Astrocyte (in vitro differentiated cells and primary cell): Measurements from ENCODE around the gene PRKCH. TPM values are rescaled to one million over a fixed set of nuclear protein-coding genes. Genes with fewer than 3 reads are reported as not detected.

Source experiments
- DNase-seq: peaks from one replicate; pipeline ENCODE4 v3.0.0-alpha.2; 2010; ENCODE audit warnings: low read depth
- FAIRE-seq: peaks from 2 replicates; lab custom pipeline; 2011; peaks lifted over from hg19 to GRCh38; lab: Jason Lieb, UNC
- H2AFZ ChIP-seq: 2 replicates; pipeline ENCODE4 v1.6.0; 2012; ENCODE audit warnings: low read depth, low read length, inconsistent platforms
- H3K27ac ChIP-seq: 2 replicates; pipeline ENCODE4 v1.5.1; 2011; ENCODE audit warnings: low read depth, low read length, inconsistent platforms
- H3K27me3 ChIP-seq: 2 replicates; pipeline ENCODE4 v1.6.0; 2011; ENCODE audit warnings: low read length, inconsistent platforms; ENCODE audit not compliant: insufficient read depth
- H3K36me3 ChIP-seq: 2 replicates; pipeline ENCODE4 v1.5.1; 2011; ENCODE audit warnings: low read length, inconsistent platforms; ENCODE audit not compliant: insufficient read depth
- H3K4me1 ChIP-seq: 2 replicates; pipeline ENCODE4 v1.5.1; 2011; ENCODE audit warnings: low read length, inconsistent platforms; ENCODE audit not compliant: insufficient read depth
- H3K4me2 ChIP-seq: 2 replicates; pipeline ENCODE4 v1.6.0; 2012; ENCODE audit warnings: low read length, inconsistent platforms
- H3K4me3 ChIP-seq: 2 replicates; pipeline ENCODE4 v1.5.1; 2011; ENCODE audit warnings: low read depth, mild to moderate bottlenecking, low read length, inconsistent platforms; ENCODE audit not compliant: insufficient read depth
- H3K79me2 ChIP-seq: 2 replicates; pipeline ENCODE4 v1.6.0; 2012; ENCODE audit warnings: mild to moderate bottlenecking, low read length, inconsistent platforms; ENCODE audit not compliant: insufficient read depth
- H3K9ac ChIP-seq: 2 replicates; pipeline ENCODE4 v1.6.0; 2012; ENCODE audit warnings: mild to moderate bottlenecking, low read length, inconsistent platforms
- H3K9me3 ChIP-seq: 2 replicates; pipeline ENCODE4 v1.5.1; 2012; ENCODE audit warnings: low read depth, mild to moderate bottlenecking, low read length, inconsistent platforms; ENCODE audit not compliant: insufficient read depth
- H4K20me1 ChIP-seq: 2 replicates; pipeline ENCODE4 v1.6.0; 2012; ENCODE audit warnings: low read length, inconsistent platforms; ENCODE audit not compliant: insufficient read depth
- H3K27ac Mint-ChIP-seq: one replicate; pipeline ENCODE4 v1.8.0; 2021; ENCODE audit warnings: mild to moderate bottlenecking, mixed read lengths; ENCODE audit not compliant: unreplicated experiment
- H3K27me3 Mint-ChIP-seq: one replicate; pipeline ENCODE4 v1.8.0; 2021; ENCODE audit warnings: low read depth, mixed read lengths; ENCODE audit not compliant: unreplicated experiment
- H3K36me3 Mint-ChIP-seq: one replicate; pipeline ENCODE4 v1.8.0; 2021; ENCODE audit warnings: low read depth, mixed read lengths; ENCODE audit not compliant: unreplicated experiment
- H3K4me1 Mint-ChIP-seq: one replicate; pipeline ENCODE4 v1.8.0; 2021; ENCODE audit warnings: low read depth, mixed read lengths; ENCODE audit not compliant: unreplicated experiment
- H3K4me3 Mint-ChIP-seq: one replicate; pipeline ENCODE4 v1.8.0; 2021; ENCODE audit warnings: mild to moderate bottlenecking, moderate library complexity, mixed read lengths; ENCODE audit not compliant: unreplicated experiment
- H3K9me3 Mint-ChIP-seq: one replicate; pipeline ENCODE4 v1.8.0; 2021; ENCODE audit warnings: mild to moderate bottlenecking, mixed read lengths; ENCODE audit not compliant: unreplicated experiment
- CTCF ChIP-seq: IDR thresholded peaks from 2 replicates; pipeline ENCODE4 v1.5.1; 2011; ENCODE audit warnings: low read depth, mild to moderate bottlenecking, inconsistent platforms, low read length, moderate library complexity; ENCODE audit not compliant: insufficient read depth
- EZH2 ChIP-seq: IDR thresholded peaks from 2 replicates; pipeline ENCODE4 v1.6.1; 2012; ENCODE audit warnings: mild to moderate bottlenecking, low read length, inconsistent platforms; ENCODE audit not compliant: insufficient read depth
- total RNA-seq: library from RNA; stranded (reverse); gene quantifications from 2 replicates; pipeline ENCODE4 v1.2.1, GENCODE V29; 2021

The PRKCH gene
- total RNA-seq, 1 donor from 2014 or later, result 6.0 TPM

DNA sequence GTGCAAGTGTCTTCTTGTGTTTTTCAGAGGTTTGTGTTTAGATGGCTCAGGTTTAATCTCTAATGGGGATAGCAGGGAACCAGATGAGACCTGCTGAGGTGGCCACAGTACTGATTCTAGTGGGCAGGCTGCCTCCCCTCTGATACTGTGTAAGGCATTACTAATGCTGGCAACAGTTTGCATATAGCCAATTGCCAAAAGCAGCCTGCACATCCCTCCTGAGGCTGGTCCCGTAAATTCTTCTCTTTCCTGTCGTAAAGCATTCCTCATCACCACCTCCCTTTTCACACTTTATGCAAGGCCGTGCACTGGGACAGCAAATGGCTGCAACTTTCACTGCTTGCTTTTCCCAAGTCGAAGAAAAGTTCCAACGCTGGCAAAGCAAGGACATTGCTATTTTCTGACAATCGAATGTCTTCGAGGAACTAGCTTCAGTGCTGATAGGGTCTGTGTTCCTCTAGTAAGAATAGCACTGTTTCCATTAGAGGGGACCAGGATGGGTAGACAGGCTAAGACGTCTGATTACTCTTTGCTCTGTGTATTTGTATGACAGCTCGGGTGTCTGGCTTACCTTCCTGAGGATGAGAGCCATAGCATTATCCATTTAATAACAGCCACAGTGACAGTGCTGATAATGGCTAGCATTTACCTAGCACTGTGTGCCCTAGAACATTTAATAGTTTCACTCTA lies 195.7 kb downstream of the PRKCH start:
- no peak for FAIRE-seq
- no peaks in the 10 kb centered on the region for H3K27me3 Mint-ChIP-seq
- H3K4me3 Mint-ChIP-seq, result no peak overlapping the region
- Histone ChIP-seq H3K27ac (no peak overlapping the region), H3K4me3 (no peak overlapping the region), H3K4me1 (peaks cover 10% of the 10 kb centered on the region), H4K20me1 (no peaks in the 10 kb centered on the region), H3K27me3 (peaks cover 3% of the 10 kb centered on the region), H3K36me3 (no peaks in the 10 kb centered on the region), H3K9me3 (no peaks in the 10 kb centered on the region), H3K4me2 (no peak overlapping the region), H3K79me2 (no peaks in the 10 kb centered on the region), H3K9ac (no peak overlapping the region), H2AFZ (no peak overlapping the region)
- peaks cover 13% of the 10 kb centered on the region for H3K4me1 Mint-ChIP-seq
- H3K9me3 Mint-ChIP-seq, result no peaks in the 10 kb centered on the region
- no peak for TF ChIP-seq CTCF
- TF ChIP-seq EZH2, result no peak
- H3K27ac Mint-ChIP-seq, result no peak overlapping the region
- H3K36me3 Mint-ChIP-seq, result no peaks in the 10 kb centered on the region
- peak; percentile 63 for DNase-seq

GRCh38 chr14:61517911-61518384 lies 196.6 kb downstream of the PRKCH start:
- DNase-seq (no peak), FAIRE-seq (no peak)
- H2AFZ ChIP-seq, result no peak overlapping the region
- peaks cover 3% of the 10 kb centered on the region for H3K27me3 ChIP-seq
- Mint-ChIP-seq H3K4me1 (peaks cover 10% of the 10 kb centered on the region), H3K4me3 (no peak overlapping the region), H3K27me3 (no peaks in the 10 kb centered on the region), H3K9me3 (no peaks in the 10 kb centered on the region), H3K27ac (no peak overlapping the region), H3K36me3 (no peaks in the 10 kb centered on the region)
- no peak overlapping the region for H3K27ac ChIP-seq
- TF ChIP-seq EZH2 (no peak), CTCF (no peak)
- no peaks in the 10 kb centered on the region for H3K79me2 ChIP-seq
- H4K20me1 ChIP-seq, result no peaks in the 10 kb centered on the region
- no peak overlapping the region for H3K4me3 ChIP-seq
- no peak overlapping the region for H3K4me2 ChIP-seq
- peaks cover 7% of the 10 kb centered on the region for H3K4me1 ChIP-seq
- H3K9ac ChIP-seq, result no peak overlapping the region
- no peaks in the 10 kb centered on the region for H3K9me3 ChIP-seq
- H3K36me3 ChIP-seq, result no peaks in the 10 kb centered on the region

DNA sequence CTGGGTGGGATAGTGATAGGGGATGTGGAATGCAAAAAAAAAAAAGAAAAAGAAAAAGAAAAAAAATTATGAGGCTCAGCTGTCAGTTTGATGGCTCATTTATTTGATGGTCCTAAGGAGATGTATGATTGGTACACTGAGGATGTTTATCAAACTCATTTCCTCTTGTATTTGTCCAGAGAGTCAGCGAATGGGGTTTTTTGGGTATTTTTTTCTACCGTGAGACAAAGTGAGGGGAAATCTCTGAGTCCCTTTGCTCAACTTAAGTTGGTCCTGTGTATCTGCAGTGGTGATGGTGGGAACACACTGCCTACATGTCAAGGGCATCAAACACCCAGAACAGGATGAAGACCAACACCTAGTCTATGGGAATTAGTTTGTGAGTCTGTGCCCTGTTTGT lies 197.0 kb downstream of the PRKCH start:
- H3K27ac Mint-ChIP-seq, result no peak overlapping the region
- Histone ChIP-seq H3K4me3 (no peak overlapping the region), H3K79me2 (no peaks in the 10 kb centered on the region), H3K27me3 (peaks cover 3% of the 10 kb centered on the region), H2AFZ (no peak overlapping the region), H4K20me1 (no peaks in the 10 kb centered on the region), H3K9me3 (no peaks in the 10 kb centered on the region), H3K36me3 (no peaks in the 10 kb centered on the region), H3K27ac (no peak overlapping the region), H3K4me1 (peaks cover 7% of the 10 kb centered on the region), H3K9ac (no peak overlapping the region), H3K4me2 (no peak overlapping the region)
- no peak for FAIRE-seq
- no peaks in the 10 kb centered on the region for H3K27me3 Mint-ChIP-seq
- H3K4me1 Mint-ChIP-seq, result peaks cover 10% of the 10 kb centered on the region
- no peaks in the 10 kb centered on the region for H3K9me3 Mint-ChIP-seq
- TF ChIP-seq EZH2 (no peak), CTCF (no peak)
- H3K4me3 Mint-ChIP-seq, result no peak overlapping the region
- no peaks in the 10 kb centered on the region for H3K36me3 Mint-ChIP-seq
- no peak for DNase-seq
